NB4 (cell line): ENCODE data around the gene CRYBB1.

ENCODE experiments used
- DNase-seq: peaks from one replicate; pipeline ENCODE4 v3.0.0; 2010; ENCODE audit warnings: low read depth
- H3K4me3 ChIP-seq: one replicate; pipeline ENCODE4 v1.5.1; 2011; ENCODE audit warnings: mild to moderate bottlenecking, low read depth, low read length, moderate library complexity
- MYC ChIP-seq: IDR thresholded peaks from 2 replicates; pipeline ENCODE4 v1.6.1; 2011; ENCODE audit warnings: low read depth, low read length
- POLR2A ChIP-seq: IDR thresholded peaks from 2 replicates; pipeline ENCODE4 v1.6.1; 2011; ENCODE audit warnings: mild to moderate bottlenecking; ENCODE audit not compliant: insufficient read length; ENCODE audit errors: extremely low read depth
- TF ChIP-seq, protein P1 (sequence below): IDR thresholded peaks from one replicate; pipeline ENCODE4 v1.5.1; 2012; ENCODE audit warnings: low read depth, low read length
- TF ChIP-seq, protein P2 (sequence below): IDR thresholded peaks from 2 replicates; pipeline ENCODE4 v1.6.1; 2011; ENCODE audit warnings: low read depth, low read length

CRYBB1 gene

DNA sequence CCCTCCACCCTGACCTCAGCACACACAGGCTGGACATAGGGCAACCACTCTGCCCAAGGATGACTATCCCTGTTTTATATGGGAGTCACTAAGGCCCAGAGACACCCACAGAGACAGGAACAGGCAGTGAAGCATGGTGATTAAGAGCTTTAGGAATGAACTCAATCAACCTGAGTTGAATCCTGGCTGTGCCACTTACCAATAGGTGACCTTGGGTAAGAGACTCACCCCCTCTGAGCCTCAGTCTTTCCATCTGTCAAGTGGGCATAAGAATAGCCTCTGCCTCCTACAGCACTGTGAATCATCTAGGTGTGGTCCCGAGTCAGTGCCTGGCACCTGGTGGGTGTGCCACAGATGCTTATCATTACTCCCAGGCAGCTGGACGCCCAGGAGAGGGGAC is 6.8 kb downstream of the CRYBB1 start:
- H3K4me3 ChIP-seq: no peak overlapping the region
- TF ChIP-seq, protein P1, sequence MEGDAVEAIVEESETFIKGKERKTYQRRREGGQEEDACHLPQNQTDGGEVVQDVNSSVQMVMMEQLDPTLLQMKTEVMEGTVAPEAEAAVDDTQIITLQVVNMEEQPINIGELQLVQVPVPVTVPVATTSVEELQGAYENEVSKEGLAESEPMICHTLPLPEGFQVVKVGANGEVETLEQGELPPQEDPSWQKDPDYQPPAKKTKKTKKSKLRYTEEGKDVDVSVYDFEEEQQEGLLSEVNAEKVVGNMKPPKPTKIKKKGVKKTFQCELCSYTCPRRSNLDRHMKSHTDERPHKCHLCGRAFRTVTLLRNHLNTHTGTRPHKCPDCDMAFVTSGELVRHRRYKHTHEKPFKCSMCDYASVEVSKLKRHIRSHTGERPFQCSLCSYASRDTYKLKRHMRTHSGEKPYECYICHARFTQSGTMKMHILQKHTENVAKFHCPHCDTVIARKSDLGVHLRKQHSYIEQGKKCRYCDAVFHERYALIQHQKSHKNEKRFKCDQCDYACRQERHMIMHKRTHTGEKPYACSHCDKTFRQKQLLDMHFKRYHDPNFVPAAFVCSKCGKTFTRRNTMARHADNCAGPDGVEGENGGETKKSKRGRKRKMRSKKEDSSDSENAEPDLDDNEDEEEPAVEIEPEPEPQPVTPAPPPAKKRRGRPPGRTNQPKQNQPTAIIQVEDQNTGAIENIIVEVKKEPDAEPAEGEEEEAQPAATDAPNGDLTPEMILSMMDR: no peak
- TF ChIP-seq POLR2A: no peak
- TF ChIP-seq MYC: no peak
- no peak for DNase-seq

DNA sequence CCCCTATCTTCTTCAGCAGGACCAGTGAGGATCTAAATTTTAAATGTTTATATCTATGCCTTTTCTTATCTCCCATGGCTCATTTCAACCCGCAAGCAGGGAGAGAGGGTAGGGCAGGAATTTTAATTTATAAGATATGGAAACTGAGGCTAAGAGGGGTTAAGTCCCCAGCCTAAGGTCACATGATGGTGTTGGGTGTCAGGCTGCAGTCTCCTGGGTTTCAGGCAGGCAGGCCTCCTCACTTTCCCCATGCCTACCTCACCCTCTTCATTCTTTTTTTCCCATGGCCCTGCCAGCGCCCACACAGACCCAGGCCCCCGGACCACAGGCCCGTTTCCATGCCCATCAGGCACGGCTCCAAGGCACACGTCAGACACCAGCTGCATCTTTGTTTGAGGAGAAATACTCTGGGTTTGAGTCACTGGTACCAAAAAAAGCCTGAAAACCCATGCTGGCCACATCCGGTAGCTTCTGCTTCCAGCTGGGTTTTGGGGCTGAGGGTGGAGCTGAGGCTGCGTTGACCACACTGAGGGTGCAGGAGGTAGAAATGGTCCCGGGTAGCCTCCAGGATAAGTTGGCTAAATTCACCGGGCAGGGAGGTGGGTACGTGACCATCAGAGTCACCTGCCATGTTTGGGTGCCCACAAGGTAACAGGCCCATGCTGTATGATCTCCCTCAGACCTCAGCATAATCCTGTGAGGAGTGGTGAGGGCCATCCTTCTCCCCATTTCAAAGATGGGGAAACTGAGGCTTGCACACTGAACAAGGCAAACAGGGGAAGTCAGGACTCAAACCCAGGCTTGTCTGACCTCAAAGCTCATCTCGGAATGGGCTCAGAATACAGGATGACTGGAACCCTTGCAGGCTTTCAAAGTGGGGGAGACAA is 7.5 kb downstream of the CRYBB1 start:
- TF ChIP-seq, protein P2, sequence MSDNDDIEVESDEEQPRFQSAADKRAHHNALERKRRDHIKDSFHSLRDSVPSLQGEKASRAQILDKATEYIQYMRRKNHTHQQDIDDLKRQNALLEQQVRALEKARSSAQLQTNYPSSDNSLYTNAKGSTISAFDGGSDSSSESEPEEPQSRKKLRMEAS: no peak
- TF ChIP-seq POLR2A: no peak
- peak; percentile 58 for DNase-seq
- H3K4me3 ChIP-seq: no peak overlapping the region

DNA sequence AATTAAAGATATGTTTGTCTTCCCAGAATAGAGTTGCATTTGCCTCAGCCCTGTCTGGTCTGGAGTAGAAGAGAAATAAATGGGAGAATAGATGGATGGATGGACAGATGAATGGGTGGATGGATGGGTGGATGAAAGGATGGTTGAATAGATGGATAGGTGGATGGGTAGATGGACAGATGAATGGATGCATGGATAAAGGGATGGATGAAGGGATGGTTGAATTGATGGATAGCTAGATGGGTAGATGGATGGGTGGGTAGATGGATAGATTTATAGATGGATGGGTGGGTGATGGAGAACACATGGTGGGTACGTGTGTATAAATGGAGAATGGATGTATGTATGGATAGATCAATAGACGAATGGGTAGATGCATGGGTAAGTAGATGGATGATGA is 8.5 kb downstream of the CRYBB1 start:
- TF ChIP-seq POLR2A (no peak), MYC (no peak)
- TF ChIP-seq, protein P1: no peak
- TF ChIP-seq, protein P2: no peak
- no peak for DNase-seq
- H3K4me3 ChIP-seq: no peak overlapping the region

DNA sequence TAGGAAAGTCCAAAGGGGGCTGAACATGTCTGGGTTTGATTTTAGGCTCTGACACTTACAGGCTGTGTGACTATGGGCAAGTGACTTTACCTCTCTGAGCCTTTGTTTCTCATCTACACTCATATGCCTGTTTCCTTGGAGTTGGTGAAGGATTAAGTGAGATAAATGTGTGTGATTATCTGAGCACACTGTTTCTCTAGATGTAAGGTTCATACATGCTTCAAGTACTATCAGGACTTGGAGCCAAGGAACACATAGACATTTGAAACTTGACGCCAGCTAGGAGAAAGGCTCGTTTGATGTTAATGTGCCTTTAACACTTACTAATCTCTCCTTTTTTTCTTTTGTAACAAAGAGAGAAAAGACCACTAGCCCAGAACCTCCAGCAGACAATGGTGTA is 9.7 kb downstream of the CRYBB1 start:
- H3K4me3 ChIP-seq: no peak overlapping the region
- TF ChIP-seq, protein P2: no peak
- TF ChIP-seq MYC: no peak
- TF ChIP-seq, protein P1: no peak
- DNase-seq: no peak

DNA sequence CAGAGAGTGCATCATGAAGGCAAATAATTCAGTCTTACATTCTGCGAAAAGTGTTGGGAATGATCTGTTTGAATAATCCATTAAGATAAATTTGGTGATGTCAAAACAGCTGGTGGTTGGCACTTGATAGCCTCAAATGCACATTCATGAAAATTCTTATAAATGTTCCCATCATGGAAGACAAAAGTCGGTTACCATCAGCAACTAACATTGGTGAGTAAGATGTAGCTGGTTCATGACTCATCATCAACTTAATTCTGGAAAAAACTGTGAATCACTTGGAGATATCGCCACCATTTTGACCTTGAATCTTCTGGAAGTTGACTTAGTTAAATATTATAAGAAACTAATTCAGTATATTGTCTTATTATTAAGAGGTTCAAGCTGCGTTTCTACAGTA is 11.2 kb downstream of the CRYBB1 start:
- no peak overlapping the region for H3K4me3 ChIP-seq
- TF ChIP-seq, protein P1: no peak
- no peak for DNase-seq

DNA sequence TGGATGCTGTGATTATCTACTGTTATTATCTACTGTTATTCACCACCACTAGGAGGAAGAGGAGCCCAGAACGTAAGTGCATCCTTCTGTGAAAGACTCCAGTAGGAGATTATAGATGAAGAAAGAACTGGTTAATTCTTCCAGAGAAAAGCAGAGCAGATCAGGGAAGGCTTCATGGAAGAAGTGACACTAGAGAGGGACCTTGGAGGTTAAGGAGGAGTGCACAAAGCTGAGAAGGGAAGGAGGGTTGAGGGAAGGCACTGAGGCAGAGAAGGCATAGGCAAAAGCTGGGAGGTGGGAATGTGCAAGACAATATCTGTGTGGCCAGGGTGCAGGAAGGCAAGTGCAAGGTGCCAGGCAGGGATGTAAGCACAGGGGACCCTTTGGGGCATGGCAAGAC is 13.5 kb downstream of the CRYBB1 start:
- no peak for DNase-seq
- H3K4me3 ChIP-seq: no peak overlapping the region
- no peak for TF ChIP-seq MYC
- TF ChIP-seq, protein P2: no peak

DNA sequence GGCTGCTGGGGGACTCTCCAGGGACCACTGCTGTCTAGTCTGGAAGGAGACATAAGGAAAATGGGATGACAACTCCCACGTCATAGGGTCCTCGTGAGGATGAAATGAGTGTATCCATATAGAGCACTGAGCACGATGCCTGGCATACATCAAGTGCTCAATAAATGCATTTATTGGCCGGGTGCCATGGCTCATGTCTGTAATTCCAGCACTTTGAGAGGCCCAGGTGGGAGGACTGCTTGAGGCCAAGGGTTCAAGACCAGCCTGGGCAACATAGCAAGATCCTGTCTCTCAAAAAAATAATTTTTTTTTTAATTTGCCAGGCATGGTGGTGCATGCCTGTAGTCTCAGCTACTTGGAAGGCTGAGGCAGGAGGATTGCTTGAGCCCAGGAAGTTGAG is 15.7 kb downstream of the CRYBB1 start:
- no peak overlapping the region for H3K4me3 ChIP-seq
- TF ChIP-seq, protein P2: no peak
- TF ChIP-seq, protein P1: no peak
- TF ChIP-seq POLR2A: no peak
- no peak for TF ChIP-seq MYC
- DNase-seq: no peak
